ENCODE measurements around the gene MYH14. TPM values are rescaled to one million over a fixed set of nuclear protein-coding genes. Genes with fewer than 3 reads are reported as not detected.

The MYH14 gene
- total and polyA plus RNA-seq, 9 donors, result 11.3 to 49.7 (median 32.9) TPM

DNA sequence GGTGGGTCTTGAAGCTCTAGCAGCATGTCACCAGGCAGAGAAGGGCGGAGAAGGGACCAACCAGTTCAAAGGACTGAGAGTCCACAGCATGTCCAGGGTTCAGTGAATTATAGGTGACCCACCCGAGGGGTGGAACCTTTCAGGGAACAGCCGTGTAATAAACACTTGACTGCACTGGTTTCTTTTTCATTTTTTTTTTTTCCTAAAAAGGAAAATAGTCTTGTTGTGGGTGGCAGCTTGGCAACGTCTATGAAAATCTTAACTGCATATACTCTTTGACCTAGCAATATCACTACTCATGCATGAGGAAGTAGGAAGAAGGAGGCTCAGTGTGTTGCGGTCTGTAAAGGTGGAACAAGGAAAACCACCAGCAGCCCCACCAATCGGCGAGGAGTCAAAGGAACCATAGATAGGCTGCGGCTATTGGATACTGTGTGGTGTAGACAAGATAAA lies 13.0 kb upstream of the MYH14 start:
- Histone ChIP-seq H3K27ac (ENCODE audit: low read length) (no peak overlapping the region), H3K27me3 (ENCODE audit: control insufficient read depth, insufficient read depth, low read length) (no peaks in the 10 kb centered on the region), H3K9me3 (replicated peaks; ENCODE audit: control insufficient read depth, low read depth, low read length) (no peaks in the 10 kb centered on the region), H3K4me3 (ENCODE audit: low read length) (no peak overlapping the region), H3K36me3 (ENCODE audit: control insufficient read depth, insufficient read depth, low read length) (no peaks in the 10 kb centered on the region), H3K4me1 (ENCODE audit: control insufficient read depth, insufficient read depth, low read length) (peaks cover 4% of the 10 kb centered on the region)
- DNase-seq, result no peak
- WGBS (ENCODE audit: insufficient coverage), result 88% methylated on average over 4 of the region's 8 CpGs

DNA sequence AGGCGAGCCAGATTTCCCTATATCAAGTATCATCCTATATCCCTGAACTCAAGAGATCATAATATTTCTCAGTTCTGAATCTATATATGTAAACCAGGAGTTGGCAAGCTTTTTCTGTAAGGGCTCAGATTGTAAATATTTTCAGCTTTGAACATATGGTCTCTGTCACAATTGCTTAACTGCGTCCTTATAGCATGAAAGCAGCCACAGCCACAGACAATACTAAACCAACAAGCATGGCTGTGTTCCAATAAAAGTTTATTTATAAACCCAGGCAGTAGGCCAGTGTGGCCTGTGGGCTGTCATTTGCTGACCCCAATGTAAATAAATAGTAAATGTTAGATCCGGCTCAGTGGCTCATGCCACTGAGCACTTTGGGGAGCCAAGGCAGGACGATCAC lies 12.2 kb upstream of the MYH14 start:
- Histone ChIP-seq H3K9me3 (replicated peaks; ENCODE audit: control insufficient read depth, low read depth, low read length) (no peaks in the 10 kb centered on the region), H3K36me3 (ENCODE audit: control insufficient read depth, insufficient read depth, low read length) (no peaks in the 10 kb centered on the region), H3K4me3 (ENCODE audit: low read length) (no peak overlapping the region), H3K27me3 (ENCODE audit: control insufficient read depth, insufficient read depth, low read length) (no peaks in the 10 kb centered on the region), H3K27ac (ENCODE audit: low read length) (no peak overlapping the region), H3K4me1 (ENCODE audit: control insufficient read depth, insufficient read depth, low read length) (peaks cover 4% of the 10 kb centered on the region)
- no CpG with 5 or more reads among the region's 4 CpGs for WGBS (ENCODE audit: insufficient coverage)
- no peak for DNase-seq

DNA sequence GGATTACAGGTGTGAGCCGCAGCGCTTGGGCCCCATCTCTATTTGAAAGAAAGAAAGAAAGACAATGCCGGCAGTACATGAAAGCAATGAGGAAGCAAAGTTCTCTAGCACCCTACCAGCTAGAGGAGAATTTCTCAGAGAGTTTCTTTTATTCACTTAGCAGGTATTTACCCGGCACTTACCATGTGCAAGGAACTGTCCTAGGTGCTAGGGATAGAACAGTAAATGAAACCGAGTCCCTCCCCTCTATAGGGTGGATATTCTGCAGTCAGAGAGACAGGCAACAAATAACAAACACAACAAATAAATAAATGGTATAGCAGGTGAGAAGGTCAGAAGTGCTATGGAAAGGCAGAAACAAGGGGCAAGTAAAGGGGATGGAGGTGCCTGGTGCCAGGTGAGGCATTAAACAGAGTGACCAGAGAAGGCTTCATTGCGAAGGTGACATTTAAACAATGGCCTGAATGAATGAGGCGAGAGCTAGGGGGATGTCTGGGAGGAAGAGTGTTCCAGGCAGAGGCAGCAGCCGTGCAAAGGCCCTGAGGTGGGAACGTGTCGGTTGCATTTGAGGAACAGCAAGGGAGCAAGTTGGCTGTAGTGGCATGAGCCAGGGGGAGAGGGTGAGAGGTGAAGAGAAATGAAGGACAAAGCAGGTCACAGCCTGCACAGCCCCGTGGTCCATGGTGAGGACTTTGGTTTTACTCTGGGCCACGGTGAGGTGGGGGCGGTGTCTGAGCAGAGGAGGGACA lies 10.8 kb upstream of the MYH14 start:
- H3K27ac ChIP-seq (ENCODE audit: low read length), result no peak overlapping the region
- 83% methylated on average over 10 of the region's 13 CpGs for WGBS (ENCODE audit: insufficient coverage)
- peaks cover 2% of the 10 kb centered on the region for H3K27me3 ChIP-seq (ENCODE audit: control insufficient read depth, insufficient read depth, low read length)
- peaks cover 4% of the 10 kb centered on the region for H3K4me1 ChIP-seq (ENCODE audit: control insufficient read depth, insufficient read depth, low read length)
- no peaks in the 10 kb centered on the region for H3K9me3 ChIP-seq (replicated peaks; ENCODE audit: control insufficient read depth, low read depth, low read length)
- no peaks in the 10 kb centered on the region for H3K36me3 ChIP-seq (ENCODE audit: control insufficient read depth, insufficient read depth, low read length)
- DNase-seq, result no peak
- no peak overlapping the region for H3K4me3 ChIP-seq (ENCODE audit: low read length)

DNA sequence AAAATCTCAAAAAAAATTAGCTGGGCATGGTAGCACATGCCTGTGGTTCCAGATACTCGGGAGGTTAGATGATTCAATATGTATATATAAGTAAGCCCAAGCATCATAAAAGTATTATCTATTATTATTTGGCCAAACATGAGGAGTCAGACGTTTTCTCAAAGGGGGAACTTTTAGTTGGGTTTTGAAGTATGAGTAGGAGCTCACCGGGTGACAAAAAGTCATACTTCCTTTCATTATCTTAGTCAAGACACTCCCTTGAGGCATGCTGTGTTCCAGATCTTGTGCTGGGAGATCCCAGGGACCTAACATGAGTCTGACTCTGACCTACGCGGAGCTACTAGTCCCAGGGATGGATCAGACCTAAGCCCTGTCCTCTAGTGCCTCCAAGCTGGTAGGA lies 8.2 kb upstream of the MYH14 start:
- WGBS (ENCODE audit: insufficient coverage), result 72% methylated on average over 2 of the region's 5 CpGs
- Histone ChIP-seq H3K4me3 (ENCODE audit: low read length) (no peak overlapping the region), H3K4me1 (ENCODE audit: control insufficient read depth, insufficient read depth, low read length) (peaks cover 21% of the 10 kb centered on the region), H3K9me3 (replicated peaks; ENCODE audit: control insufficient read depth, low read depth, low read length) (no peaks in the 10 kb centered on the region), H3K27me3 (ENCODE audit: control insufficient read depth, insufficient read depth, low read length) (peaks cover 2% of the 10 kb centered on the region), H3K36me3 (ENCODE audit: control insufficient read depth, insufficient read depth, low read length) (no peaks in the 10 kb centered on the region), H3K27ac (ENCODE audit: low read length) (no peak overlapping the region)
- DNase-seq, result no peak

DNA sequence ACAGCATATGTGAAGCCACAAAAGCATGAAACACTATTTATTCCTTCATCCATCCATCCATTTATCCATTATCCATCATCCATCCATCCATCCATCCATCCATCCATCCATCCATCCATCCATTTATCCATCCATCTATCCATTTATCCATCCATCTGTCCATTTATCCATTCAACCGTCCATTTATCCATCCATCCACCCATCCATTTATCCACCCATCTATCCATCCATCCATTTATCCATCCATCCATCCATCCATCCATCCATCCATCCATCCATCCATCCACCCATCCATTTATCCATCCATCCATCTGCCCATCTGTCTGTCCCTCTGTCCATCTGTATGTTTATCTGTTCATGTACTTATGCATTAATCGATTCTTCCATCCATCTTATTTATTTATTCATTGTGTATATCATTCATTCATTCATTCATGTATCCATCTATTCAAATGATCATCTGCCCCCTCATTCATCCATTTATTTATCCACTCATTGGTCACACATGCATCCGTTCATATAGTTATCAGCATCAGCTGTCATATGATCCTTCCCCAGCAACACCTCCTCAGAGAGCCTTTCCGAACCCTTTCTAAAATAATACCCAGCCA lies 7.0 kb upstream of the MYH14 start:
- H3K4me3 ChIP-seq (ENCODE audit: low read length), result no peak overlapping the region
- H3K9me3 ChIP-seq (replicated peaks; ENCODE audit: control insufficient read depth, low read depth, low read length), result no peaks in the 10 kb centered on the region
- no peak overlapping the region for H3K27ac ChIP-seq (ENCODE audit: low read length)
- peaks cover 20% of the 10 kb centered on the region for H3K4me1 ChIP-seq (ENCODE audit: control insufficient read depth, insufficient read depth, low read length)
- 70% methylated on average over 3 of the region's 4 CpGs for WGBS (ENCODE audit: insufficient coverage)
- DNase-seq, result no peak
- peaks cover 2% of the 10 kb centered on the region for H3K27me3 ChIP-seq (ENCODE audit: control insufficient read depth, insufficient read depth, low read length)
- no peaks in the 10 kb centered on the region for H3K36me3 ChIP-seq (ENCODE audit: control insufficient read depth, insufficient read depth, low read length)

DNA sequence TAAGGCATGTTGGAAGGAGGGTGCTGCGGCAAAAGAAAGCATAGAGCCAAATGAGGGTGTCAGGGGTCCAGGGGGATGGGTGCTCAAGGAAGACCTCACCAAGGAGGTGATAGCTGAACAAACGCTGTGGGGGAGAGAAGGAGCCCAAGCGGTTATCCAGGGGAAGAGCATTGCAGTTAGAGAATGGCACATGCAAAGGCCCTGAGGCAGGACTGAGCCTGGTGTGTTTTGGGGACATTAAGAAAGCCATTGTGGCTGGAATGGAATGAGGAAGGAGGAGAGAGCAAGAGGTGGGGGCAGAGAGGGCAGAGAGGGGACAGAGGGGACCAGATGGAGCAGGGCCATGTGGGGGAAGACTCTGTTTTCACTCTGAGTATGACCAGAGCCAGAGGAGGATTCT lies 6.1 kb upstream of the MYH14 start:
- DNase-seq, result no peak
- H3K4me3 ChIP-seq (ENCODE audit: low read length), result no peak overlapping the region
- no peaks in the 10 kb centered on the region for H3K36me3 ChIP-seq (ENCODE audit: control insufficient read depth, insufficient read depth, low read length)
- WGBS (ENCODE audit: insufficient coverage), result 66% methylated on average over 3 of the region's 3 CpGs
- H3K27me3 ChIP-seq (ENCODE audit: control insufficient read depth, insufficient read depth, low read length), result peaks cover 4% of the 10 kb centered on the region
- no peak overlapping the region for H3K27ac ChIP-seq (ENCODE audit: low read length)
- H3K9me3 ChIP-seq (replicated peaks; ENCODE audit: control insufficient read depth, low read depth, low read length), result no peaks in the 10 kb centered on the region
- peaks cover 24% of the 10 kb centered on the region for H3K4me1 ChIP-seq (ENCODE audit: control insufficient read depth, insufficient read depth, low read length)

DNA sequence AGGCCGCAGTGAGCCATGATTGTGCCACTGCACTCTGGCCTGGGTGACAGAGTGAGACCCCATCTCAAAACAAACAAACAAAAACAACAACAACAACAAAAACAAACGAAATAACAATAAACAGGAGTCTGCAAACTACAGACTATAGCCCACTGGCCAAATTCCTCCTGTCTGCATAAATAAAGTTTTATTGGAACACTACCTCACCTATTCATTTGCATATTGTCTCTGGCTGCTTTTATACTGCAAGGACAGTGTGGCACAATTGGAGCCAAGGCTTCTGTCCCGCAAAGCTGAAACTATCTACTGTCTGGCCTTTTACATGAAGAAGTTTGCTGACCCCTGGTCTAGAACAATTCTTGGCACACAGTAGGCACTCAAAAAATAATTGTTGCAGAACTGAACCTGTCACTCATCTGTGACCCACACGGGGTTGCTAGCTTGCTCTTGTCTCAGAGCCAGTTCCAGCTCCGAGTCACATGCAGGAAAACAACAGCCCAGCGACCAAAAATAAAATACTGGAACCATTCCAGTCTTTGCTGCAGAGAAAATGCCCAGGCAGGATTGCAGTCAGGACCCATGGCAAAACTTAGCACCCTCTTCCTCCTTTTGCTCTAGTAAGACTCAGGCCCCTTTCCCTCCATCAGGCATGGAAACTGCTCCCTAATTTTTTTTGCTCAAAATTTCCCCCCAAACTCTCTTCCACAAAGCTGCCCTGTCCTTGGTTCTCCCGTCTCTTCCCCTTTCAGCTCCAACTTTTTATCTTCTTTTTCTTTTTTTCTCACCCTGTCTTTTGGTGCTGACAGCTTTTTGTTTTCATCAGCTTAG lies 4.8 kb upstream of the MYH14 start:
- H3K27me3 ChIP-seq (ENCODE audit: control insufficient read depth, insufficient read depth, low read length), result peaks cover 14% of the 10 kb centered on the region
- no peaks in the 10 kb centered on the region for H3K36me3 ChIP-seq (ENCODE audit: control insufficient read depth, insufficient read depth, low read length)
- WGBS (ENCODE audit: insufficient coverage), result 39% methylated on average over 6 of the region's 7 CpGs
- no peak overlapping the region for H3K4me3 ChIP-seq (ENCODE audit: low read length)
- peak; percentile 58 for DNase-seq
- peaks cover 32% of the 10 kb centered on the region for H3K4me1 ChIP-seq (ENCODE audit: control insufficient read depth, insufficient read depth, low read length)
- H3K27ac ChIP-seq (ENCODE audit: low read length), result peak overlapping the region; percentile 42
- no peaks in the 10 kb centered on the region for H3K9me3 ChIP-seq (replicated peaks; ENCODE audit: control insufficient read depth, low read depth, low read length)

GRCh38 chr19:50199259-50199555 lies 4.2 kb upstream of the MYH14 start:
- 0% methylated on average over 2 of the region's 5 CpGs for WGBS (ENCODE audit: insufficient coverage)
- peak overlapping the region; percentile 42 for H3K27ac ChIP-seq (ENCODE audit: low read length)

GRCh38 chr19:50202386-50202785 lies 1.0 kb upstream of the MYH14 start:
- H3K27ac ChIP-seq (ENCODE audit: low read length), result peak overlapping the region; percentile 69
- no peaks in the 10 kb centered on the region for H3K36me3 ChIP-seq (ENCODE audit: control insufficient read depth, insufficient read depth, low read length)
- DNase-seq, result peak; percentile 51
- no peaks in the 10 kb centered on the region for H3K9me3 ChIP-seq (replicated peaks; ENCODE audit: control insufficient read depth, low read depth, low read length)
- peaks cover 53% of the 10 kb centered on the region for H3K4me1 ChIP-seq (ENCODE audit: control insufficient read depth, insufficient read depth, low read length)
- WGBS (ENCODE audit: insufficient coverage), result 100% methylated on average over 1 of the region's 3 CpGs
- H3K4me3 ChIP-seq (ENCODE audit: low read length), result no peak overlapping the region
- H3K27me3 ChIP-seq (ENCODE audit: control insufficient read depth, insufficient read depth, low read length), result peaks cover 39% of the 10 kb centered on the region

More at GRCh38 chr19:50199259-50199555, 4.2 kb upstream of the MYH14 start:
- Histone ChIP-seq H3K9me3 (replicated peaks; ENCODE audit: control insufficient read depth, low read depth, low read length) (no peaks in the 10 kb centered on the region), H3K36me3 (ENCODE audit: control insufficient read depth, insufficient read depth, low read length) (no peaks in the 10 kb centered on the region), H3K27me3 (ENCODE audit: control insufficient read depth, insufficient read depth, low read length) (peaks cover 20% of the 10 kb centered on the region), H3K4me1 (ENCODE audit: control insufficient read depth, insufficient read depth, low read length) (peaks cover 37% of the 10 kb centered on the region), H3K4me3 (ENCODE audit: low read length) (no peak overlapping the region)
- no peak for DNase-seq

DNA sequence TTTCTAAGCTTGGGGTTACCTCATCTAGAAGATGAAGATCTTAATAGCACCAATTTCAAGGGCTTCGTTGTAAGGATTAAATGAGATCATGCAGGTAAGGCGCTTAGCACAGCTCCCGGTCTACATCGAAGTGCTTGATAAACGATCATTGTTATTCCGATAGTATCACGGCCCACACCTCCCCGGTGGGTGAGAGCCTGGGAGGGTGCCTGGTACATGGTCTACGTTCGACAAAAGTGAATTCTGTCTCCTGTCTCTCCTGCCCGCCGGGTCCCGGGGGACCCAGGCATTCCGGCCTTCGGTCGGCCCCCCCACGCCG lies 501 bp upstream of the MYH14 start:
- 7% methylated on average over 16 of the region's 18 CpGs for WGBS (ENCODE audit: insufficient coverage)
- Histone ChIP-seq H3K9me3 (replicated peaks; ENCODE audit: control insufficient read depth, low read depth, low read length) (no peaks in the 10 kb centered on the region), H3K27ac (ENCODE audit: low read length) (peak overlapping the region; percentile 69), H3K4me1 (ENCODE audit: control insufficient read depth, insufficient read depth, low read length) (peaks cover 51% of the 10 kb centered on the region), H3K4me3 (ENCODE audit: low read length) (peak overlapping the region; percentile 16), H3K36me3 (ENCODE audit: control insufficient read depth, insufficient read depth, low read length) (no peaks in the 10 kb centered on the region), H3K27me3 (ENCODE audit: control insufficient read depth, insufficient read depth, low read length) (peaks cover 37% of the 10 kb centered on the region)
- no peak for DNase-seq
